Neural cell (in vitro differentiated cells): ENCODE measurements around the gene ABCC3. TPM values are rescaled to one million over a fixed set of nuclear protein-coding genes. Genes with fewer than 3 reads are reported as not detected.

Source experiments
- H2AFZ ChIP-seq: fragments of 200-600, 300-800 bp; sonication (generic), shearing (Covaris generic); 2 replicates; pipeline ENCODE4 v1.6.0; 2014; ENCODE audit warnings: low read depth, mild to moderate bottlenecking, antibody characterized with exemption, low read length, moderate library complexity
- H3F3A ChIP-seq: fragments of 200-600 bp; shearing (Covaris generic); 2 replicates; pipeline ENCODE4 v1.6.1; 2016; ENCODE audit warnings: mild to moderate bottlenecking, moderate library complexity, mixed read lengths, antibody characterized with exemption, low read length; ENCODE audit not compliant: insufficient read depth, poor library complexity, severe bottlenecking
- H3K27ac ChIP-seq: fragments of 200-600, 300-800 bp; sonication (generic), shearing (Covaris generic); 2 replicates; pipeline ENCODE4 v1.5.1; 2014; ENCODE audit warnings: mild to moderate bottlenecking, low read length, moderate library complexity
- H3K27me3 ChIP-seq: fragments of 300-800, 200-600 bp; sonication (generic), shearing (Covaris generic); 2 replicates; pipeline ENCODE4 v1.6.0; 2014; ENCODE audit warnings: mild to moderate bottlenecking, low read depth, low read length, moderate library complexity; ENCODE audit not compliant: insufficient read depth
- H3K36me3 ChIP-seq: fragments of 300-800, 200-600 bp; sonication (generic), shearing (Covaris generic); 2 replicates; pipeline ENCODE4 v1.5.1; 2014; ENCODE audit warnings: mild to moderate bottlenecking, antibody characterized with exemption, low read length, moderate library complexity; ENCODE audit not compliant: insufficient read depth
- H3K4me2 ChIP-seq: fragments of 300-800, 200-600 bp; sonication (generic), shearing (Covaris generic); 2 replicates; pipeline ENCODE4 v1.6.0; 2014; ENCODE audit warnings: mild to moderate bottlenecking, low read length
- H3K4me3 ChIP-seq: fragments of 300-800, 200-600 bp; sonication (generic), shearing (Covaris generic); 2 replicates; pipeline ENCODE4 v1.5.1; 2014; ENCODE audit warnings: mild to moderate bottlenecking, low read length, moderate library complexity
- H3K79me2 ChIP-seq: fragments of 200-600 bp; shearing (Covaris generic); replicated peaks from 2 replicates; pipeline ENCODE4 v1.6.0; 2014; ENCODE audit warnings: mild to moderate bottlenecking, low read length, moderate library complexity; ENCODE audit not compliant: insufficient read depth
- H3K9ac ChIP-seq: fragments of 300-800, 200-600 bp; sonication (generic), shearing (Covaris generic); 2 replicates; pipeline ENCODE4 v1.6.1; 2016; ENCODE audit warnings: mild to moderate bottlenecking, low read length, mixed read lengths
- H3K9me2 ChIP-seq: fragments of 200-600 bp; shearing (Covaris generic); 2 replicates; pipeline ENCODE4 v1.6.1; 2016; ENCODE audit warnings: mild to moderate bottlenecking, low read length, mixed read lengths; ENCODE audit not compliant: insufficient read depth
- H3K9me3 ChIP-seq: fragments of 200-600, 300-800 bp; sonication (generic), shearing (Covaris generic); 2 replicates; pipeline ENCODE4 v1.6.1; 2016; ENCODE audit warnings: mild to moderate bottlenecking, mixed run types, low read length, moderate library complexity, mixed read lengths
- H4K20me1 ChIP-seq: fragments of 200-600 bp; shearing (Covaris generic); 2 replicates; pipeline ENCODE4 v1.6.1; 2016; ENCODE audit warnings: mild to moderate bottlenecking, mixed run types; ENCODE audit not compliant: insufficient read depth
- EP300 ChIP-seq: fragments of 450-650 bp; conservative IDR thresholded peaks from 2 replicates; pipeline ENCODE4 v1.6.1; 2014; ENCODE audit warnings: antibody characterized with exemption, mild to moderate bottlenecking, moderate library complexity; ENCODE audit not compliant: poor library complexity, severe bottlenecking
- EZH2 ChIP-seq: fragments of 200-600, 300-800 bp; shearing (Covaris generic), sonication (generic); IDR thresholded peaks from 2 replicates; pipeline ENCODE4 v1.6.1; 2014; ENCODE audit warnings: antibody characterized with exemption, low read length, borderline replicate concordance, mild to moderate bottlenecking; ENCODE audit not compliant: insufficient read depth, poor library complexity, severe bottlenecking
- MXI1 ChIP-seq: fragments of 450-650 bp; conservative IDR thresholded peaks from 2 replicates; pipeline ENCODE4 v1.6.1; 2014; ENCODE audit warnings: antibody characterized with exemption, mild to moderate bottlenecking; ENCODE audit not compliant: poor library complexity, severe bottlenecking
- POLR2AphosphoS5 ChIP-seq: IDR thresholded peaks from 2 replicates; pipeline ENCODE4 v1.6.1; 2012
- RAD21 ChIP-seq: fragments of 450-650 bp; conservative IDR thresholded peaks from 2 replicates; pipeline ENCODE4 v1.6.1; 2014; ENCODE audit warnings: antibody characterized with exemption, mild to moderate bottlenecking, moderate library complexity
- SMC3 ChIP-seq: fragments of 450-650 bp; conservative IDR thresholded peaks from 2 replicates; pipeline ENCODE4 v1.6.1; 2014; ENCODE audit warnings: antibody characterized with exemption, mild to moderate bottlenecking, moderate library complexity; ENCODE audit not compliant: poor library complexity
- TAF1 ChIP-seq: IDR thresholded peaks from 2 replicates; pipeline ENCODE4 v1.6.1; 2012; ENCODE audit warnings: low read depth
- polyA plus RNA-seq: library from polyadenylated mRNA; depleted of rRNA; stranded (reverse); fragments of >200 nt; gene quantifications from 2 replicates; pipeline ENCODE4 v1.2.3, GENCODE V29; 2014
- TF ChIP-seq, protein P1 (sequence below): IDR thresholded peaks from 2 replicates; pipeline ENCODE4 v1.6.1; 2012; ENCODE audit warnings: borderline replicate concordance
- TF ChIP-seq, protein P2 (sequence below): fragments of 450-650 bp; IDR thresholded peaks from 2 replicates; pipeline ENCODE4 v1.5.1; 2014; ENCODE audit warnings: antibody characterized with exemption, mild to moderate bottlenecking, moderate library complexity; ENCODE audit not compliant: poor library complexity, severe bottlenecking

Gene ABCC3
- polyA plus RNA-seq, 1 donor from 2014 or later: not detected

DNA sequence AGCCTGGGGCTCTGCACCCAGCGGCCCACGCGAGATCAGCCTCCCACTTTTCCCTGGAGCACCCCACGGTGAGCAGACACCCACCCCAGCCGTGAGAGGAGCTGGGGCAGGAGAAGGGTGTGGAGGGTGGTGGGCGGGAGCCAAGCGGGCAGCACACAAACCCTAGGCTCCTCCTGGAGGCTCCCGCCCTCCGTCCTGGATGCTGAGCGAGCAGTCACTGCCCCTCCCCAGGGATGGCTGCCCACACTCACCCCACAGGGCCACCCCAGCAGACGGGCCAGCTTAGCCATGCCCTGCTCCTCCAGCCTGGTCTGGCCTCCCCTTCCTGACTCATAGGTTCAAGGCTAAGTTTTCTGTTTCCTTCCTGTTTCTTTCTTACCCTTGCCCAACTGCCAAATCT is 15.7 kb upstream of the ABCC3 start:
- no peak overlapping the region for H3K27ac ChIP-seq
- H3K27me3 ChIP-seq: no peaks in the 10 kb centered on the region
- H3K9me2 ChIP-seq: no peaks in the 10 kb centered on the region
- H3K9me3 ChIP-seq: no peaks in the 10 kb centered on the region
- H3K9ac ChIP-seq: no peak overlapping the region
- TF ChIP-seq EZH2 (no peak), POLR2AphosphoS5 (no peak), EP300 (no peak), SMC3 (no peak), MXI1 (no peak), TAF1 (no peak), RAD21 (no peak)
- TF ChIP-seq, protein P1, sequence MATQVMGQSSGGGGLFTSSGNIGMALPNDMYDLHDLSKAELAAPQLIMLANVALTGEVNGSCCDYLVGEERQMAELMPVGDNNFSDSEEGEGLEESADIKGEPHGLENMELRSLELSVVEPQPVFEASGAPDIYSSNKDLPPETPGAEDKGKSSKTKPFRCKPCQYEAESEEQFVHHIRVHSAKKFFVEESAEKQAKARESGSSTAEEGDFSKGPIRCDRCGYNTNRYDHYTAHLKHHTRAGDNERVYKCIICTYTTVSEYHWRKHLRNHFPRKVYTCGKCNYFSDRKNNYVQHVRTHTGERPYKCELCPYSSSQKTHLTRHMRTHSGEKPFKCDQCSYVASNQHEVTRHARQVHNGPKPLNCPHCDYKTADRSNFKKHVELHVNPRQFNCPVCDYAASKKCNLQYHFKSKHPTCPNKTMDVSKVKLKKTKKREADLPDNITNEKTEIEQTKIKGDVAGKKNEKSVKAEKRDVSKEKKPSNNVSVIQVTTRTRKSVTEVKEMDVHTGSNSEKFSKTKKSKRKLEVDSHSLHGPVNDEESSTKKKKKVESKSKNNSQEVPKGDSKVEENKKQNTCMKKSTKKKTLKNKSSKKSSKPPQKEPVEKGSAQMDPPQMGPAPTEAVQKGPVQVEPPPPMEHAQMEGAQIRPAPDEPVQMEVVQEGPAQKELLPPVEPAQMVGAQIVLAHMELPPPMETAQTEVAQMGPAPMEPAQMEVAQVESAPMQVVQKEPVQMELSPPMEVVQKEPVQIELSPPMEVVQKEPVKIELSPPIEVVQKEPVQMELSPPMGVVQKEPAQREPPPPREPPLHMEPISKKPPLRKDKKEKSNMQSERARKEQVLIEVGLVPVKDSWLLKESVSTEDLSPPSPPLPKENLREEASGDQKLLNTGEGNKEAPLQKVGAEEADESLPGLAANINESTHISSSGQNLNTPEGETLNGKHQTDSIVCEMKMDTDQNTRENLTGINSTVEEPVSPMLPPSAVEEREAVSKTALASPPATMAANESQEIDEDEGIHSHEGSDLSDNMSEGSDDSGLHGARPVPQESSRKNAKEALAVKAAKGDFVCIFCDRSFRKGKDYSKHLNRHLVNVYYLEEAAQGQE: no peak
- TF ChIP-seq, protein P2, sequence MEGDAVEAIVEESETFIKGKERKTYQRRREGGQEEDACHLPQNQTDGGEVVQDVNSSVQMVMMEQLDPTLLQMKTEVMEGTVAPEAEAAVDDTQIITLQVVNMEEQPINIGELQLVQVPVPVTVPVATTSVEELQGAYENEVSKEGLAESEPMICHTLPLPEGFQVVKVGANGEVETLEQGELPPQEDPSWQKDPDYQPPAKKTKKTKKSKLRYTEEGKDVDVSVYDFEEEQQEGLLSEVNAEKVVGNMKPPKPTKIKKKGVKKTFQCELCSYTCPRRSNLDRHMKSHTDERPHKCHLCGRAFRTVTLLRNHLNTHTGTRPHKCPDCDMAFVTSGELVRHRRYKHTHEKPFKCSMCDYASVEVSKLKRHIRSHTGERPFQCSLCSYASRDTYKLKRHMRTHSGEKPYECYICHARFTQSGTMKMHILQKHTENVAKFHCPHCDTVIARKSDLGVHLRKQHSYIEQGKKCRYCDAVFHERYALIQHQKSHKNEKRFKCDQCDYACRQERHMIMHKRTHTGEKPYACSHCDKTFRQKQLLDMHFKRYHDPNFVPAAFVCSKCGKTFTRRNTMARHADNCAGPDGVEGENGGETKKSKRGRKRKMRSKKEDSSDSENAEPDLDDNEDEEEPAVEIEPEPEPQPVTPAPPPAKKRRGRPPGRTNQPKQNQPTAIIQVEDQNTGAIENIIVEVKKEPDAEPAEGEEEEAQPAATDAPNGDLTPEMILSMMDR: no peak
- no peaks in the 10 kb centered on the region for H4K20me1 ChIP-seq
- H3K4me3 ChIP-seq: no peak overlapping the region
- no peaks in the 10 kb centered on the region for H3K79me2 ChIP-seq
- no peaks in the 10 kb centered on the region for H3F3A ChIP-seq
- H3K36me3 ChIP-seq: no peaks in the 10 kb centered on the region
- no peak overlapping the region for H2AFZ ChIP-seq
- no peak overlapping the region for H3K4me2 ChIP-seq

DNA sequence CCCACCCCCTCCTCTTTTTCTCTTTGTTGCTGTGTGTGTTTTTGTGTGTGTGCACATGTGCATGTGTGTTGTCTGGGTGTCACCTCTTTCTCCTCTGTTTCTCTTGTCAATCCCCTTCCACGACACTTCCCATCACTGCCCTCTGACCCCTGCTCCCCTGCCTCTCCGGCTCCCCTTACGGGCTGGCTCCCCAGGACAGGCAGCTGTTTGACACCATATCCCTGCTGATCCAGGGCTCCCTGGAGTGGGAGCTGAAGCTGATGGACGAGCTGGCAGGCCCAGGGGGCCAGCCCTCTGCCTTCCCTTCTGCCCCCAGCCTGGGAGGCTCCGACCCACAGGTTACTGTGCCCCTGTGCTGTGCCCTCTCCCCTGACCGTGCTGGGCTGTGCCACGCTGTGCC is 15.2 kb upstream of the ABCC3 start:
- H3K4me3 ChIP-seq: no peak overlapping the region
- no peak overlapping the region for H3K27ac ChIP-seq
- H3K79me2 ChIP-seq: no peaks in the 10 kb centered on the region
- no peaks in the 10 kb centered on the region for H3K9me3 ChIP-seq
- no peaks in the 10 kb centered on the region for H3K27me3 ChIP-seq
- TF ChIP-seq, protein P1: no peak
- TF ChIP-seq MXI1 (no peak), RAD21 (no peak), EZH2 (no peak), TAF1 (no peak), EP300 (no peak), POLR2AphosphoS5 (no peak), SMC3 (no peak)
- TF ChIP-seq, protein P2: no peak
- H3F3A ChIP-seq: no peaks in the 10 kb centered on the region
- no peaks in the 10 kb centered on the region for H3K36me3 ChIP-seq
- no peak overlapping the region for H3K9ac ChIP-seq
- H2AFZ ChIP-seq: no peak overlapping the region
- no peaks in the 10 kb centered on the region for H3K9me2 ChIP-seq
- no peak overlapping the region for H3K4me2 ChIP-seq
- H4K20me1 ChIP-seq: no peaks in the 10 kb centered on the region
